Raji (cell line): ENCODE results near the gene ANKRD66.

ENCODE experiments used
- POLR2A ChIP-seq: IDR thresholded peaks from 2 replicates; pipeline ENCODE4 v1.6.1; 2011; ENCODE audit warnings: low read depth, low read length, control low read depth; ENCODE audit not compliant: insufficient read depth

The ANKRD66 gene

DNA sequence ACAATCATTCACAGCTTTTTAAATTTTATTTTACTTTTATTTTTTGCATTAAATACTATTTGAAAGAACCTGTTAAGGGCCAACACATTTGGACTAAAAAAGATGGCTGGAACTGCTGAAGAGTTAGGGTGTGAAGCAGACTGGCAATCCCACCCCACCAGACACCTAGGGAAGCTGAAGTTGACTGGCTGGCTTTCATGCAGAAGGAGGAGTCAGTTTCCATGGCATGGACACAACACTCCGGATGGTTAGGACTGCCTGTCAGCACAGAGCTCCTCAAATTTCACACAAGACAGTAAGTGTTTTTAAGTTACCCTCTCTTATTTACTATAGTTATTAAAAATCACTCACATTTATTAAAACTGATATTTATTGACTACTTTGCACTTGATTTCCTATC lies at the start of gene ANKRD66:
TSS of gene ANKRD66 (plus strand) at position 238 of the 400 bp plus-strand sequence. CDS start 5,016 bp downstream, outside the sequence.
- no peak for TF ChIP-seq POLR2A

DNA sequence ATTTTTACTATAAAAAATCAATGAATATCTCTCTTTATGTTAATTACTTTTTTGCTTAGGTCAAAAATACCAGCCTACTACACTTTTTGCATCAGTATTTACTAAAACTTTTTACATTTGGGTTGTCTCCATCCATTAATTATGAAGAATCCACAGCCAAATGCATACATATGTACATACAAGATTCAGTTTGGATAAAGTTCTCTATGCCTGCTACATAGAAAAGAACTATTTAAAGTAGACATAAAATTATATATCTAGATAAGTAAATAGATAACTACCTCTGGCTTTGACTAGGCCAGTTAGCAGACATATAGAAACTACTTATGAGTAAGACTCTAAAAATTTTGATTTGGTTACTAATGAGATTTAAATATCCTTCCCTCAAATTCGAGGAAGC lies 46.8 kb upstream of the ANKRD66 start:
- no peak for TF ChIP-seq POLR2A

DNA sequence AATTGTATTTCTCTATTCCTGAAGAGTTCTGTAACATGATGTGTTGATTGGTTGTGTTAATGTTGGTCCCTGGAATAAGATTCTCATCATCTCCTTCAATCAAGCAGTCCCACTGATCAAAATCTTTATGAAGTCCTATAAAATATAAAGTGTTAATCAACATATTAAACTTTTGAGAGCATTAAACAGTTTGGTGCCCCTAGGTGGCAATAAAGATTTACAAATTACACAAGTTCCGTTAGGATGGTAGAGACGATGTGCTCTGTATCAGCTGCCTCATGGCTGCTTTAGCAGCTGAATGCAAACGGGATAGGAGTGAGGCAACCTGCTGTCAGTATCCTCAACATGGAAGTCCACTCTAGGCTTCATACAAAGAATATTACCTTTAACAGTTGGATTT lies 42.2 kb upstream of the ANKRD66 start:
- no peak for TF ChIP-seq POLR2A

DNA sequence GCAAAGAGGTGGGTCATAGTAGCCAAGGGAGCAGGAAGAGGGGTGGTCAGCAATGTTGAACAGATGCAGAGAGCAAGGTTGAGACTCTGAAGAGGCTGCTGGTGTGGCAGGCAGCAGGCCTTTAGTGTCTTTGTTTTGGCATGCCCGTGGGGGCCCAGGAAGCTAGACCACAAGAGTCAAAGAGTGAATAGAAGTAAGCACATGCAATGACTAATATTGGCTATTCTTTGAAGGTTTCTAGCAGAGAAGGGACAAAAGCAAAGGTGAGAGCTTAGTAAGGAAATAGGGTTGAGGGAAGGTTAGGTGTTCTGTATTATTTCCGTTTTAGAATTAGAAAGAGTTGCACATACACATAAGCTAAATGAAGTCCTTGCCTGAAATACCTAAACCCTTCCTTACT lies 40.3 kb upstream of the ANKRD66 start:
- TF ChIP-seq POLR2A = no peak

DNA sequence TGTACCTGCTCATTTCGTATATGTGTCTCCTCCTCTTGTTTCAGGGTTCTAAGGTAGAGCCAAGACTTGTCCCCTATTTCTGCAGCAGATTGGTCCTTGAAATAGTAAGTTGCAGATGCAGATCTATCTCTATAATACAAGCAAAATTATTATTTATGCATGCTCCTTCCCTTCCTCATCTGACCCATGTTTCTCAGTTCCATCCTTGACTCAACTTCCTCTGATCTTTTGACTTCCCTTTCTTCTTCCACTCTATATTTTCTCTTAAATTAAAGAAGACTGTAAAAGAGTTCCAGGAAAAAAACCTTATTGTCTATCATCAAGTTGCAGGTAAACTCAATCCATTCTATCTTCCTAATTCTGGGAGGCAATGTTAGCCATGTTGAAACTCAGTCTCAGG lies 35.2 kb upstream of the ANKRD66 start:
- TF ChIP-seq POLR2A = no peak

DNA sequence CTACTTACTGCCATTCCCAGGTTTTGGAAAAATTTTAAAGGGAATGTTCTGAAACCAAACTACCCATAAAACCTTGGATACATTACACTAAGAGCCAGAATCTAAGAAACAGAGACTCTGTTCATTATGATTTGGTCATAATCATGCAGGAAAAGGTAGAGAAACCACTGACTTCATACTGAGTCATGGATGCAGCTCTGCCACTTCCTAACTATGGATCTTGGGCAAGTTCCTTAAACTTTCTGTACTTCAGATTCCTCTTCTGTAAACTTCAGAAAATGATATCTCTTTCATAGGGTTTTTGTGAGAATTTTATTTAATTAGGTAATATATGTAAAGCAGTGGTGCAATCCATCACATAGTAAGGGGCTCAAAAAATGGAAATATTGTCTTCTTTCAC lies 31.6 kb upstream of the ANKRD66 start:
- TF ChIP-seq POLR2A = no peak

DNA sequence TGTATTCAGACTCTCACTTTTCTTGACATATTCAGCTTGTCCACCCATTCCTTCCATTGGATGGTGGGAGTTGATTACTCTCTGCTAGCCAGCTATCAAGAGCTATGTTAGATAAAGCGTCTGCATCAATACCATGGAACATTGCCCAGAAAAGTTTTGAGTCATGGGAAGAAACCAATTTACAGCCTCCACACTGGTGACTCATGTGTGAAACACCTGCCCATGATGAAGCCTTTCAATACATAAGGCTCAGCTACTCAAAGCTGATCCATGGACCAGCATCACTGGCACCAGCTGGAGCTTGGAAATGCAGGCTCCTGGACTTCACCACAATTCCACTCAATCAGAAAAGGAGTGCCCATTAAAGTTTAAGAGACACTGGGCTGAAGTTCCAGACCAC lies 27.6 kb upstream of the ANKRD66 start:
- no peak for TF ChIP-seq POLR2A

DNA sequence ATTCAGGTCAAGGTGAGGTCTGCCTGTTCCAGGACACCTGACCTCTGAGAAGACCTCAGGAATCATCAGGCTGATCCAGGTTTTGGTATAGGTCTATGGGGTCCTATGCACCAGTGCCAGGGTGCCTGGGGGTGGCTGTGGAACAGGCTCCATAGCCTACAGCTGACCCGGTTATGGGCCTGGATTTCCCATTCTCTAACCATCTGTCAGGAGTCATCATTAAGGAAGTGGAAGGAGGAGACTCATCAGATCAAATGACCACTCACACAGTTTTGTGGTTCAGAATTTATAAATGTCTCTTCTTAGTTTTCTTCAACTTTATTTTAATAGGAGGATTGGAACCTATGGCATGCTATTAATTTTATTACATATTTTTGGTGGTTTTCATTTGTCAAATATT lies 26.3 kb upstream of the ANKRD66 start:
- no peak for TF ChIP-seq POLR2A

DNA sequence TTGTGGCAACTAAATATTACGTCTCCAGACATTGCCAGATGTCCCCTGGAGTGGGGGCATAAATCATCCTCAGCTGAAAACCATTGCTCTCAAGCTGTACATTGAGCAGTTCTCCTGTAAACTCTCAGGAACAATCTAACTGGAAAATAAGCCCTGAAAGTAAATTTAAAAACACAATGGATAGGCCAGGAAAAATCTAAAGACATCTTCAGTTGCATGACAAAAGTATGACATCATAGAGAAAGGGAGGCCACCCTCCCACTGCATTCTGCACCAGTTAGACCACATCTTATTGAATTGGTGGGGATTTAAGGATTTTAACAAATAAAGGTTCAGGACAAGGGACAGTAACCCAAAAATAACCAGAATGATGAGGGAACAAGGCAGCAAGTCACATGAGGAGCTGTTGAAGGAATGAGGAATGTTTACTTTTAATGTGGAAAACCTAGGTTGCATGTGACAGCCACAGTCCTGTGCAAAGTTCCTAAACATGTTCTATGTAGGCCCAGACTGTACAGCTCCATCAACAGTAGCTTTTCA lies 16.9 kb upstream of the ANKRD66 start:
- TF ChIP-seq POLR2A = no peak

DNA sequence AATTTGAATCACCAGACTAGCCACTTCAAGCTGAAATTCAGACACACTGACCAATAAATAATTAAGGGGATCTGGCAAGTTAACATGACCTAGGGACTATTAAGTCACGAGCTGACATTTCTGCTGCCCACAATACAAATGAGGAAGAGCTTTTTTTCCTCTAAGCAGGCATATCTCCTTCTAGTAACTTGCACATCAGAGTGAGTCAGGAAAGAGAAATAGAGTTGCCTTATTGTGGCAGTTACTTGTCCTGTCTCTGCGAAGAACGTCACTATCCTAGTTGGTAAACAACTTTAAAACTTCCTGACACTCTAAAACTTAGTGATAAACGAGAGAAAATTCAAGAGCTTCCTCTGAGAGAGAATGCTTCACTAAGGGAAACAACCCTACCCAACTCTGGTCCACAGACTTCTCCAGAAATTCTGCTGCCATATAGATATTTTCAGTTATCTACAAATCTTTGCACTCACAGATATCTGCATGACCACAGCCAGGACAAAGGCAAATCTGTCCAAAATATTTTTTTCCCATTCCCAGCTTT lies 15.7 kb upstream of the ANKRD66 start:
- TF ChIP-seq POLR2A = no peak

DNA sequence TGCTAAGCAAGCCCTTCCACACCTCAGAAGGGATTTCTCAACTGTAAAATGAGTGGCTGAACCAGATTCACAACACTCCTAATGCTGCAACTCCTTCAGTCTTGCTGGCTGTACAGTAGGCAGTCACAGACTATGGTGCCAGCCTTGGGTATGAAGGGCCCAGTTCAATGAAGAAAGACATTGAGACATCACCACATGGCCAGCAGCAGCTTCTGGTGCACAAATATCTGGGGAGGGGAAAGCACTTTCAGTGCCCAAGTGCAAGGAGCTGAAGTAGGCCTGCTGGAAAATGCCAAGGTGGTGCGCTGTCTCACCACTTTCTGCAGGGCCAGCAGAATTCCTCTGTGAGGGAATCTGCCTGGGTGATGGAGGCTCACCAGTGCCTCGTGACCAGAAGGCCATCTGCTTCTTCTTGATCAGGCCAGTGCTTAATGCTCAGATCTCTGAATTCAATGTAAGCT lies 13.4 kb upstream of the ANKRD66 start:
- no peak for TF ChIP-seq POLR2A

DNA sequence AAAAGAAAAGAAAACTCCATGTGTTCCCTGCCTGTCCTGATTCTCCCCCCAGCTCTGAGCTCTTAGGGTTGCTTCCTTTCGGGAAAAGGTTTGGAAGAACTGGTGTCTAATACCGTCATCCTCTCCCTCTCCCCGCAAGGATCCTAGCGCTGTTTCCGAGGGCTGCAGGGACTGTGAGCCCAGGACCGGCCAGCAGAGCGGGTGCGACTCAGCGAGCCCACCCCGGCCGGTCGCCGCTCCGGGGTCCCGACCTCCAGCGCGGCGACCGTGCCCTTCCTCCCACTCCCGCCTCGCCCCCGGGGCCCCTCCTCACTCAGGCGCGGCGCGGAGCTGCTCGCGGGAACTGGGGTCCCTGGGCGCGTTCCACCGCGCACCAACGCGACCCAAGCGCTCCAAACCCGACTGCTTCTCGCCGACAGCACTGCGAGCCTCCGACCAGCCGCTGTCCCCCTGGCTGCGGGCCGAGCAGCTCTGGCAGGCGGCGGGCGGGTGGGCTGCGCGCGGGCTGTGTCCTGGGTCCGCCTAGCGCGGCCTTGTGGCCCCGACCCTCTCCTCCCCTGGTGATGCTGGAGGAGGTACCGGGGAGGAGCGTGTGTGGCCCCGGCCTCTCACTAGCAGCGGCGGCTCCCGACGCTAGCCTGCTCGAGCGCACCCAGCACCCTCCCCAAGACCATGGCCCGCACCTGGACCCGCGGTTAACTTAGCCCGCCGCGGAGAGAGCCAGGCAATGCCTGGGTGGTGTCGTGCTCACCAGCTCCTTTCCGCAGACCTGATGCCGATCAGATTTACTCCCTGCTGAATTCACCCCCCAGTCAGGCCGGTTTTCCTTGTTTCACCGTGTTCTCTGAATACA lies 11.6 kb upstream of the ANKRD66 start, which contains the start of gene PLA2G7:
TSS of gene PLA2G7 (minus strand) at position 509 of the 853 bp plus-strand sequence. CDS start 12,484 bp downstream, outside the sequence.
- TF ChIP-seq POLR2A = no peak

DNA sequence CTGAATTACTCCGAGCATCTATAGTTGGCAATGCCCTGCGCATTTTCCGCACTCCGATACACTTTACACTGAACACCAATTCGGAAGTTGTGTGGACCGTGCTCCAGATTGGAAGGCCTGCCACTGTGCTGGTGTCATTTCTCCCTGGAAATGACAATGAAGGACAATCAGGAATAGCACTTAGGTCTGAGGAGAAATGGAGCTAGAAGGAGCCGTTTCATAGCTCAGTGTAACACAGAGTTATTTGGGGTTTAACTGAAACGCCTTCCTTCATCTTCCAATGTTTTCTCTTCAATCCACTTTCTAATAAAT lies 11.1 kb upstream of the ANKRD66 start:
- no peak for TF ChIP-seq POLR2A

DNA sequence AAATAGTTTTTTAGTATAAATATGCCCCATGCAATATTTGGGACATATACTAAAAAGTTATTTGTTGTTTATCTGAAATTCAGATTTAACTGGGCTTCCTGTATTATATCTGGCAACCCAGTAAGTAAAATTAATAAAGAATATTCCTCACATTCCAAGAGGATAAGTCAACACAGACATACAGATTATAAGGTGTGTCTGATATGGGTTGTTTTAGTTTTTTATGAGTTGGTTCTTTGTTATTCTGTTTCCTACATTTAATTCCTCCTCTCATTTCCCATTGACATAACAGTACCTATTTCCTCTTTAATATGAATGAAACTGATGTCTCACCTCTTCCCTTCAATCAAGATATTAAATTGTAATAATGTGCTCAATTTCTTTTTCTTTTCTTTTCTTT lies 9.8 kb upstream of the ANKRD66 start:
- no peak for TF ChIP-seq POLR2A

DNA sequence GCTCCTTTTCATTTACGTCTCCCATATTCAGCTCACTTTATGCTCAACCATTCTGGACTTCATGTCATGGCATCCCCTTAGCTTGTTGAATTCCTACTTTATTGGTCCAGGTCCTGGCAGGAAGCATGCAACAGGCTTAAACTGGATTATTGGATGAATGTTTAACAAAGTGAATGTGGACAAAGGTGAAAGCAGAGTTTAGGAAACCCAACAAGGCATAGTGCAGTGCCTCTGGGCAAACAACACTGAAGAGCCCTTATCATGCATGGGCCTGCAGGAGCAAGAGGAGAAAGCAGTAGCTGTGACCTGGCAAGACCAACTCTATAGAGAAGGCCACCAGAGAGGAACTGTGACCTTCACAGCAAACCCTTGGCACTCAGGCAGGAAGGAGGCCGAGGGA lies 5.3 kb upstream of the ANKRD66 start:
- TF ChIP-seq POLR2A = no peak

DNA sequence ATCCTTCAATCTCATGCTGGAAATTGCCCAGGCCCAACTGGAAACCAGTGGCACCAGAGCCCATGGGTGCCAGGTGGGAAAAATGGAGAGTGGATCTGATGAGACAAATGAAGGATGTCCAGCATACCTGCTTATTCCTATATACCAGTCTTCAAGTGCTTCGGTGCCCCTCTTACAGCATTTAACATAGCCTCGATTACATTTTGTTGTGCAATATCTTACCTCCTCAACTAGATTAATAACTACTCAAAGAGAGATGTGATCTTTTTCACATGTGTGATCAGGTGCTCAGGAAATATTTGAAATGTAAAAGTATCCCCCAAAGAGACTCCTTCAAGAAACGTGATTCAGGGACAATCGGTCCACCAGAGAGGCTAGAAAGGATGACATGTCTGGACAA lies 4.8 kb upstream of the ANKRD66 start:
- no peak for TF ChIP-seq POLR2A
